Left ventricle myocardium inferior (tissue), 1 donor: ENCODE data around the gene LIX1L. TPM values are rescaled to one million over a fixed set of nuclear protein-coding genes. Genes with fewer than 3 reads are reported as not detected.

Source experiments
- DNase-seq: peaks from one replicate; pipeline ENCODE4 v3.0.0-alpha.2; 2020
- H3K27ac ChIP-seq: fragments of 200-600 bp; replicated peaks from 2 replicates; pipeline ENCODE4 v1.8.0; 2021
- H3K27me3 ChIP-seq: fragments of 200-600 bp; 2 replicates; pipeline ENCODE4 v1.8.0; 2021; ENCODE audit warnings: low read depth
- H3K36me3 ChIP-seq: fragments of 200-600 bp; 2 replicates; pipeline ENCODE4 v1.8.0; 2021
- H3K4me1 ChIP-seq: fragments of 200-600 bp; 2 replicates; pipeline ENCODE4 v1.8.0; 2021
- H3K4me3 ChIP-seq: fragments of 200-600 bp; 2 replicates; pipeline ENCODE4 v1.8.0; 2021; ENCODE audit warnings: mild to moderate bottlenecking, moderate library complexity
- H3K9me3 ChIP-seq: fragments of 200-600 bp; replicated peaks from 2 replicates; pipeline ENCODE4 v1.8.0; 2021
- CTCF ChIP-seq: fragments of 200-600 bp; IDR thresholded peaks from 2 replicates; pipeline ENCODE4 v1.8.0; 2021; ENCODE audit warnings: antibody characterized with exemption, mild to moderate bottlenecking, borderline replicate concordance
- intact Hi-C: fragments of 100-400 bp; cut with micrococcal nuclease; formaldehyde crosslinking; loops from one replicate; pipeline ENCODE4 v1.11.0; 2022
- total RNA-seq: library from RNA; stranded (reverse); fragmentation: NEBNext Ultra II Directional; extraction: Animal tissue kit (Norgen Biotek cat#: 25700); gene quantifications from one replicate; pipeline ENCODE4 v1.2.1, GENCODE V29; 2021
- donor health status: DM: no; HTN: yes; CAD: no; lungs with severe emphysema.

LIX1L gene
- total RNA-seq, 1 donor from 2014 or later, result 23.0 TPM

GRCh38 chr1:145895471-145895870, 62.3 kb downstream of the LIX1L start:
- DNase-seq, result no peak
- H3K27ac ChIP-seq, result no peak overlapping the region
- intact Hi-C loops, result loop anchor here (10.0 kb wide), 1 partner anchor 119 kb away; no protein-coding TSS in a partner anchor
- H3K9me3 ChIP-seq, result no peaks in the 10 kb centered on the region
- no peak overlapping the region for H3K4me3 ChIP-seq
- no peaks in the 10 kb centered on the region for H3K27me3 ChIP-seq
- peaks cover 29% of the 10 kb centered on the region for H3K4me1 ChIP-seq
- no peak for TF ChIP-seq CTCF
- no peaks in the 10 kb centered on the region for H3K36me3 ChIP-seq

GRCh38 chr1:145893306-145894055, 64.3 kb downstream of the LIX1L start:
- Histone ChIP-seq H3K36me3 (no peaks in the 10 kb centered on the region), H3K27ac (peak overlapping the region; percentile 87), H3K4me3 (no peak overlapping the region), H3K9me3 (no peaks in the 10 kb centered on the region), H3K27me3 (no peaks in the 10 kb centered on the region), H3K4me1 (peaks cover 40% of the 10 kb centered on the region)
- no peak for TF ChIP-seq CTCF
- DNase-seq, result no peak
- intact Hi-C loops, result loop anchor here (10.0 kb wide), 1 partner anchor 121 kb away; no protein-coding TSS in a partner anchor

GRCh38 chr1:145892486-145893087, 65.2 kb downstream of the LIX1L start:
- H3K27ac ChIP-seq, result peak overlapping the region; percentile 87
- H3K27me3 ChIP-seq, result no peaks in the 10 kb centered on the region
- intact Hi-C loops, result loop anchor here (10.0 kb wide), 1 partner anchor 122 kb away; no protein-coding TSS in a partner anchor
- no peak for DNase-seq
- H3K4me1 ChIP-seq, result peaks cover 40% of the 10 kb centered on the region
- peak overlapping the region; percentile 42 for H3K4me3 ChIP-seq
- H3K36me3 ChIP-seq, result no peaks in the 10 kb centered on the region
- TF ChIP-seq CTCF, result no peak
- H3K9me3 ChIP-seq, result no peaks in the 10 kb centered on the region

- peak; percentile 89 for DNase-seq
- intact Hi-C loops, result loop anchor here (10.0 kb wide), 1 partner anchor 123 kb away; no protein-coding TSS in a partner anchor
- Histone ChIP-seq H3K4me3 (peak overlapping the region; percentile 42), H3K27ac (peak overlapping the region; percentile 87), H3K9me3 (no peaks in the 10 kb centered on the region), H3K4me1 (peaks cover 48% of the 10 kb centered on the region), H3K27me3 (no peaks in the 10 kb centered on the region), H3K36me3 (no peaks in the 10 kb centered on the region)
- peak; percentile 98 for TF ChIP-seq CTCF
Observed at GRCh38 chr1:145891587-145892485, 66.0 kb downstream of the LIX1L start.

DNA sequence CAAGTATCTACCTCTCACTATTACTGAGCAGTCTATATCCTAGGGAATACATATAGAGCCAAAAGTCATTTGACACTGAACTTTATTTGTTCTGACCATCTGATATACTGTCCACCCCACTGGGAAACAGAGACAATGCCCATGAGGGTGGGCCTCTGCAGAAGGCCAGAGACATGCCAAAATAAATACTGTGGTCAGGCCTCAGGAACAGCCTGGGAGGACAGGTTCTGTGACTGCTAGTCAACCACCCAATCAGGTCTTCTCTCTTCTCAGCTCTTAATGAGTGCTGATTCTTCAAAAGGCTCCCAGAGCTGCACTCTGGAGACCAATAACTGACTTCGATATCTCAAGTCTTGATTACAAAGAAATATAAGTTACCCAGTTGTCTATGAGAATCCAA, 66.7 kb downstream of the LIX1L start:
- Histone ChIP-seq H3K27me3 (no peaks in the 10 kb centered on the region), H3K4me1 (peaks cover 53% of the 10 kb centered on the region), H3K27ac (peak overlapping the region; percentile 87), H3K36me3 (no peaks in the 10 kb centered on the region), H3K4me3 (peak overlapping the region; percentile 42), H3K9me3 (no peaks in the 10 kb centered on the region)
- no peak for DNase-seq
- intact Hi-C loops, result loop anchor here (10.0 kb wide), 1 partner anchor 124 kb away; no protein-coding TSS in a partner anchor
- TF ChIP-seq CTCF, result no peak
